Panc1 (cell line): ENCODE data around the gene KCNK15. TPM values are rescaled to one million over a fixed set of nuclear protein-coding genes. Genes with fewer than 3 reads are reported as not detected.

ENCODE experiments used
- ATAC-seq: fragments of 200-7000 bp; cut with Tn5 transposase; 2 replicates; pipeline ENCODE4 v1.9.1; 2020; ENCODE audit warnings: mild to moderate bottlenecking, moderate library complexity
- BruUV-seq: library from RNA; stranded (reverse); fragments of 400-500 nt; replicated peaks from 2 replicates; lab custom pipeline; 2021; lab: Mats Ljungman, UMichigan
- CTCF ChIA-PET: fragments of 300-600 bp; sonication (Branson Sonifier 250); formaldehyde crosslinking; loops from one replicate; lab custom pipeline; 2022; ENCODE audit warnings: antibody characterized with exemption; lab: Charles Lee
- POLR2A ChIA-PET: fragments of 300-600 bp; sonication (Branson Sonifier 250); formaldehyde crosslinking; loops from one replicate; lab custom pipeline; 2022; ENCODE audit warnings: antibody characterized with exemption; lab: Charles Lee
- DNase-seq: peaks from one replicate; pipeline ENCODE4 v3.0.0-alpha.2; 2010; ENCODE audit warnings: low read depth, low spot score
- H3K27ac ChIP-seq: 2 replicates; pipeline ENCODE4 v1.5.1; 2011; ENCODE audit warnings: mild to moderate bottlenecking, low read length, inconsistent platforms
- H3K27me3 ChIP-seq: fragments of 200-500 bp; sonication (Bioruptor generic); 2 replicates; pipeline ENCODE4 v1.6.0; 2014; ENCODE audit warnings: low read length, inconsistent platforms; ENCODE audit not compliant: control insufficient read depth, insufficient read depth
- H3K36me3 ChIP-seq: fragments of 200-500 bp; sonication (Bioruptor generic); 2 replicates; pipeline ENCODE4 v1.5.1; 2014; ENCODE audit warnings: inconsistent platforms, mild to moderate bottlenecking, low read length, moderate library complexity; ENCODE audit not compliant: control insufficient read depth, insufficient read depth
- H3K4me1 ChIP-seq: 2 replicates; pipeline ENCODE4 v1.5.1; 2011; ENCODE audit warnings: inconsistent platforms, mild to moderate bottlenecking, low read length, moderate library complexity; ENCODE audit not compliant: control insufficient read depth, insufficient read depth
- H3K4me3 ChIP-seq, 2 experiments: 2 replicates each; pipeline ENCODE4 v1.5.1; 2011 to 2012; ENCODE audit warnings: low read depth in 2 of 2, low read length in 2 of 2, mild to moderate bottlenecking in 2 of 2, inconsistent platforms in 1 of 2, moderate library complexity in 1 of 2
- H3K9me3 ChIP-seq: fragments of 200-500 bp; sonication (Bioruptor generic); 2 replicates; pipeline ENCODE4 v1.5.1; 2014; ENCODE audit warnings: low read depth, mild to moderate bottlenecking, inconsistent platforms, low read length, moderate library complexity; ENCODE audit not compliant: control insufficient read depth, insufficient read depth
- CTCF ChIP-seq: fragments of 450-650 bp; IDR thresholded peaks from 2 replicates; pipeline ENCODE4 v1.5.1; 2017; ENCODE audit warnings: mild to moderate bottlenecking
- POLR2AphosphoS5 ChIP-seq: IDR thresholded peaks from 2 replicates; pipeline ENCODE4 v1.6.1; 2012; ENCODE audit warnings: mild to moderate bottlenecking, low read depth, low read length, moderate library complexity
- REST ChIP-seq, 2 experiments: IDR thresholded peaks; 2 replicates each; pipeline ENCODE4 v1.6.1; 2011 to 2012; ENCODE audit warnings: low read depth in 2 of 2, control low read depth in 1 of 2, low read length in 1 of 2, mild to moderate bottlenecking in 1 of 2, moderate library complexity in 1 of 2; ENCODE audit not compliant: insufficient read depth in 1 of 2
- SIN3A ChIP-seq: IDR thresholded peaks from 2 replicates; pipeline ENCODE4 v1.6.1; 2012; ENCODE audit warnings: low read depth, mild to moderate bottlenecking, low read length, moderate library complexity, borderline replicate concordance; ENCODE audit not compliant: insufficient read depth
- TCF7L2 ChIP-seq: IDR thresholded peaks from 2 replicates; pipeline ENCODE4 v1.6.1; 2011; ENCODE audit warnings: mild to moderate bottlenecking, low read depth, low read length, inconsistent platforms
- in situ Hi-C: cut with HindIII; loops from 2 replicates; pipeline ENCODE4 v1.10.0; 2016; ENCODE audit warnings: low sequenced_read_pairs, low pct_unique_long_range_greater_than_20kb
- intact Hi-C: fragments of 100-400 bp; cut with micrococcal nuclease; formaldehyde crosslinking; loops from one replicate; pipeline ENCODE4 v1.10.0; 2022; ENCODE audit not compliant: unreplicated experiment
- total RNA-seq: library from RNA; stranded (reverse); gene quantifications from one replicate; pipeline ENCODE4 v1.2.1, GENCODE V29; 2021; ENCODE audit not compliant: unreplicated experiment

Gene KCNK15
- total RNA-seq, 1 experiment from 2014 or later, result 7.4 TPM

- ChIA-PET POLR2A (no interaction called here), CTCF (no interaction called here)
- TF ChIP-seq SIN3A (no peak), REST (IDR thresholded peaks at IDR 0.05; ENCODE audit: insufficient read depth in 1 of 2, low read depth in 2 of 2, low read length in 1 of 2) (no peak), TCF7L2 (no peak), CTCF (no peak), POLR2AphosphoS5 (no peak)
- no peaks in the 10 kb centered on the region for H3K27me3 ChIP-seq
- H3K4me1 ChIP-seq, result no peaks in the 10 kb centered on the region
- no peaks in the 10 kb centered on the region for H3K36me3 ChIP-seq
- ATAC-seq, result no peak
- intact Hi-C loops (no loop called here), in situ Hi-C loops (no loop called here)
- H3K9me3 ChIP-seq, result no peaks in the 10 kb centered on the region
- BruUV-seq, result no TSS peak
- no peak overlapping the region for H3K27ac ChIP-seq
- H3K4me3 ChIP-seq, result no peak overlapping the region
- no peak for DNase-seq
Observed at GRCh38 chr20:44759595-44759994, 13.9 kb downstream of the KCNK15 start.

GRCh38 chr20:44761423-44761822 lies 15.8 kb downstream of the KCNK15 start:
- intact Hi-C loops, result no loop called here
- Histone ChIP-seq H3K36me3 (no peaks in the 10 kb centered on the region), H3K4me3 (no peak overlapping the region), H3K4me1 (no peaks in the 10 kb centered on the region), H3K27ac (no peak overlapping the region), H3K9me3 (no peaks in the 10 kb centered on the region), H3K27me3 (no peaks in the 10 kb centered on the region)
- CTCF ChIA-PET, result interaction anchor here (0.6 kb wide), 1 partner anchor 180 kb away, joined by 3 read pairs; no protein-coding TSS in a partner anchor
- POLR2A ChIA-PET, result no interaction called here
- BruUV-seq, result no TSS peak
- ATAC-seq, result no peak
- in situ Hi-C loops, result no loop called here
- TF ChIP-seq SIN3A (no peak), TCF7L2 (no peak), CTCF (no peak), REST (IDR thresholded peaks at IDR 0.05; ENCODE audit: insufficient read depth in 1 of 2, low read depth in 2 of 2, low read length in 1 of 2) (no peak), POLR2AphosphoS5 (no peak)
- no peak for DNase-seq
